ENCODE results near the gene CCDC89.

Gene CCDC89

DNA sequence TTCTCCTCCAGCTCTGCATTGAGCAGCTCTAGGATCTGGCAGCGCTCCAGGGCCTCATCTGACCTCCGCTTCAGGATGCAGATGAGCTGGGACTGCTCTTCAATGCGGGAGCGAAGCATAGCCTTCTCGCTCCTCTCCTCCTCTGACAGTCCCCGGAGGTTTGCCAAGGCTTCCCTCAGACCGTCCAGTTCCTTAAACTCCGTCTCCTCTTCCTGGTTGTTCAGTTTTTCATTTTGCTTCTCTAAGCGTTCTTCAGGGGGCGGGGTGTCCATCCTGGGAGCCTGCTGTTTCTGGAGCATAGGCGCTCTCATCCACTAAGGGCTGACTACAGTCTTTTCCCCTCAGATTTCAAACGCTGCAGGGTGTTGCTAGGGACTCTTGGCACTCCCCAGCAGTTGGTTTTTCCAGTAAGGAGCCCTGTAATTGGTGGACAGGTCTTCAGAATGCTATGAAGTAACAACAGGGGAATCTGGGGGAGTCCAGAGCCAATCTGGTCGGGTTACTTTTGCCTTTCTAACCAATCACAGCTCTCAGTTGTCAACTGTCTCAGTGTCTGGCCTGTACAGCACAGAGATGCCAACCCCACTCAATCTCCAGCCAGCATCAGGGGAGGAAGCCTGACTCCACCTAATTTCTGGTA lies at the start of gene CCDC89:
Gene CCDC89, minus strand, starts transcription at position 376 of the 640 bp plus-strand sequence. Its CDS starts 65 bp downstream, at position 311.
- no peak for DNase-seq (ENCODE audit: low spot score)

DNA sequence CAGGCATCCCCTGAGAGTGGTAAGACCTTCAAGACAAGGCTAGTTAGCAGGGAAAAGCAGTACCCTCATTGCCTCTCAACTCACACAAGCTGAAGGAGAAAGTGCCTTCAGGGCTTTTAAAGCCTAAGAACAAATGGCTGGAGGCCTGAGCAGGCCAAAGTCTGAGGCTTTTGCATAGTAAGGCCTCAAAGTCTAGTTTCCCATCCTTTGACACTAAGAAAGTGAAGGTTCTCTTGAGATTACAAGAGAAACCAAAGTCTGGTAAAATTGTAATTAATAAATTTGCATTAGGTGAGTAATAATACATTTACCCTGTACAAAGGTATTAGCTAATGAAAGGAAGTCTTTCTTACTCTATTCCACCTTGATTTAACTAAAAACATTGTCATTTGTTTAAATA lies 47.0 kb upstream of the CCDC89 start:
- no peak for DNase-seq (ENCODE audit: low spot score)

DNA sequence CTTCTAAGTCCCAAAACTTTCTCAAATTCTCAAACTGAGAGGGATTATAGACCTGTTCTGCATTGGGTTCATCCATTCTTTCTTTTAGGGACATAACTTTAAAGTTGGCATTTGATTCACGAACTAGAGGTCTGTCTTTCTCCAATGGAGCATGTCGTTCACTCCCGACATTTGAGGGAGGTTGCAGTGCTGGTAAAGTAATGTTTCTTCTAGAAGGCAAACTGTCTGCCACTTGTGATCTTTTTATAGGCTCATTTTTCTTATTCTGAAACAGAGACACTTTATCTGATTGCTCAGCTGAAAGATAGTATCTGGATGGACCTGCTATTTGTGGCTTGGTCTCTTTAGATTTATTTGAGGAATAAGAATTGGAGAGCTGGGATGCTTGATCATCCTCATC lies 40.4 kb upstream of the CCDC89 start:
- DNase-seq (ENCODE audit: low spot score) = no peak

DNA sequence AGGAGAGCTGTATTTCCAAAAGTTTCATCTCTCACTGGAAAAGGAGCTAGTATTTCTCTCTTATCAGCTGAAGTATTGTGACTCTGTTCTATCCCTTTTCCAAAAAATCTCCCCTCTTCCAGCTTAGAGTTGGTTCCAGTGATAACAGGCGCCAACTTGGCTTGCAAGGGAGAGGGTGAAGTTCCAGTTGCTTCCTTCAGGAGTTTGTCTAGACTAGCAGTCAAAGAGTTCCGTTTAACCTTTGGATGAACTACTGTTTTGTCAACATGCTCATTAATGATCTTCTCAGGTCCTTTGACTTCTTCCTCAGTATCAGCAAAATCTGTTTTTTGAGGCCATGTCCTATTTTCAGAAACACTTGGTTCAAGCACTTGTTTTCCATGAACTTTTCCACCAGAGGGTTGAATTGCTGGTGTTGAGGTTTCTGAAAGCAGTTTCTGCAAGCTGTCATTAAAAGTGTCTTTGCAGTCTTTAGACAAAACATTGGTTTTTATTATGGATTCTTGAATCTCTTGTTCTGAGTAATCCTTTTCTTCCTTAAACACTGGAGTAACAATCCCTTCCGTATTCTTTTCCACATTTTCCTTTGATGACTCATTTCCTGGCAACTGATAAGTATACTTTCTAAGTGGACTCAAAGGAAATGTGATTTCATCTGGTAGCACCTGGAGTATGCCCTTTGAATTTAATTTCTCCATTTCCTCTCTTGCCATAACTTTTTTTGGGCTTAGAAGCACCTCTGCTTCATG lies 39.7 kb upstream of the CCDC89 start:
- DNase-seq (ENCODE audit: low spot score) = peak; percentile 81

DNA sequence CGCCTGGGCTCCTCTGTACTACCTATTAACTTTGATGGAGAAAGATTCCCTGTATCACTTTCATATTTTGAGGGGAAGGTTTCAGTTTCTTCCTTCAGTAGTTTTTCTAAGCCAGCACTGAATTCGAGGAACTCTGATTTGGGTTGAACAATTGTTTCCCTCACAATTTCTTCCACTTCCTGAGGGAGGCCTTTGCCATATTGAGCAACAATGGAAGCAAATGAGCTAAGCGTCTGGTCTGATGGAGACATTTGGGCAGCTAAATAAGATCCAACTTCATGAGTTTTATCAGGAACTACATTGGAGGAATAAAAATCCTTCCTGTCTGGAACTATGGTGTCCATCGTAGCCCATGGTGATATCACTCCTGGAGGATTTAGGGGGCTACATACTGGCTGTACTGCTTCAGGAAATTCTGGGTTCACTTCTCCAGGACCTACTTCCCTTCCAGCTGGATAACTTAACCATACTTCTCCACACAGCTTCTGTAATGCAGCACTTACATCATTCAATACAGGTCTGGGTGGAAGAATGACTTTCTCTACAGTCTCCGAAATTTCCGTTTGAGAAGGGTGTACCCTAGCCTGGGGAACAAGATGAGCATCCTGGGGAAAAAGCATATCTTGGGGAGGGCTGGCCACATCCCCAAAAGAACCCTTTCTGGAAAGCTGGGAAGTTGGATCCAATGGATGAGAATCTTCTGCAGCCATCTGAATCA lies 38.9 kb upstream of the CCDC89 start:
- DNase-seq (ENCODE audit: low spot score) = no peak

DNA sequence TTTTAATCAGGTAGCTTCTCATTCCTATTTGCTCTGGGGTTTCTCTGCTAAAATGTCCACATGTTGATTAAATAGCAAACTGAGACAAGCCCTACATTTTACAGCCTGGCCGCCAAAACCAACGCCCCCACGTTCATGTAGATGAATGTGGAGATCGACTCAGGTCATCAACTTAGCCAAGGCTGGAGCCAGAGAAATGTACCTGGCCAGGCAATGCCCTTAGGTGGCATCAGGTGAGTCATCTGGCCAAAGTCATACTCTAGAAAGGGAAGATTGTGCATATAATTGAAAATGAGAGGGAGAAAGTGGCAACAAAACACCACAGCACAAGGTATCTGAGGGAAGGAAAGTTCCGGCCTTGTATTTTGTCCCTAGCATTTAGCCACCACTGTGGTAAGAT lies 37.1 kb upstream of the CCDC89 start:
- DNase-seq (ENCODE audit: low spot score) = no peak

DNA sequence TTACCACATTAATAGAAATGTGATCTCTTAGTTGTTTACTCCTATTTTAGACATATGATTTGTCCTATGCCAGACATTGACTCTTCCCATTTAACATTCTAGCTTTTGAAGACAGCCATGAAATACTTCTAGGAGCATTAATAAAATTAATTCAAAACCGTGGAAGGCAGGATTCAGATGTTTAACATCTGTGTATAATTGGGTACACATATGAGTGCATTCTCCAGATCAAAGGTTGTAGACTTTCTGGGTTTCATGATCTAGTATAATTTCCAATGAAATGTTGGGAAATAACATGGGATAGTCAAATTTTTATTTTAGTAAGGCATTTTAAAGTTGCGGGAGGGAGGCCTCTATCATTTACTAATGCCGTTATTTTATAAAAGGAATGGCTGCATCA lies 35.2 kb upstream of the CCDC89 start:
- DNase-seq (ENCODE audit: low spot score) = no peak

DNA sequence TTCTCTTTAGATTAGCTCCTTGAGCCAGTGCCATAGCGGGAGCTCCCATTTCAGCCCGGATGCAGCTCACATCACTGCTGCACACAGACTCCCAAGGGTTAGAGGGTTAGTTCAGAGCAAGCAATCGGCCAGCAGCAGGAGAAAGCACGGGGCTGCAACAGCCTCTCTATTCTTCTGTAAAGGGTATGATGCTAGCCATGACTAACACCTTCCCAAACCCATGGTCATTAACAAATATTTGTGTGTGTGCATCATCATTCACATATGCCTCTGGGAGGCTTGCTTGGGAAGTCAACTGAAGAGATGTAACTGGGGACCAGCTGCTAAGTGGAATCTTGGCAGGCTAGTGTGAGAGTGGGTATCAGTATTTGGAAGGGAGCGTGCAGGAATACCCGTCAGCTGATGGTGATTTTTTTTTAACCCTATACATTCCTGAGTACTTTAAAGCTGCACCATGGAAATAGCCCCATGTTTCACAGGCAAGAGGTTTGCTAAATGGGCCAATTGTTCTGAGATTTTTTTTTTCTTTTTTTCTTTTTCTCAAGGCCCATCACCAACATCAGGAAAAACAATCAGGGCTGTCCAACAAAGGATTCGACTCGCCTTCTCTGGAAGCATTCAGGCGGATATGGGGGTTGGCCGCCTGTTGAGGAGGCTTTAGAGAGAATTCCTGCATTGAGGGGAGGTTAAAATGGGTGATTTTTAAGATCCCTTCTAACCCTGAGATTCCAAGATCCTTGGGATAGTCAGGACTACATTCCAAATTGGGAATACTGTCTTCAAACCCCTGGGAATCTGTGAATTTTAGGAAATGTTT lies 33.2 kb upstream of the CCDC89 start:
- DNase-seq (ENCODE audit: low spot score) = peak; percentile 89

DNA sequence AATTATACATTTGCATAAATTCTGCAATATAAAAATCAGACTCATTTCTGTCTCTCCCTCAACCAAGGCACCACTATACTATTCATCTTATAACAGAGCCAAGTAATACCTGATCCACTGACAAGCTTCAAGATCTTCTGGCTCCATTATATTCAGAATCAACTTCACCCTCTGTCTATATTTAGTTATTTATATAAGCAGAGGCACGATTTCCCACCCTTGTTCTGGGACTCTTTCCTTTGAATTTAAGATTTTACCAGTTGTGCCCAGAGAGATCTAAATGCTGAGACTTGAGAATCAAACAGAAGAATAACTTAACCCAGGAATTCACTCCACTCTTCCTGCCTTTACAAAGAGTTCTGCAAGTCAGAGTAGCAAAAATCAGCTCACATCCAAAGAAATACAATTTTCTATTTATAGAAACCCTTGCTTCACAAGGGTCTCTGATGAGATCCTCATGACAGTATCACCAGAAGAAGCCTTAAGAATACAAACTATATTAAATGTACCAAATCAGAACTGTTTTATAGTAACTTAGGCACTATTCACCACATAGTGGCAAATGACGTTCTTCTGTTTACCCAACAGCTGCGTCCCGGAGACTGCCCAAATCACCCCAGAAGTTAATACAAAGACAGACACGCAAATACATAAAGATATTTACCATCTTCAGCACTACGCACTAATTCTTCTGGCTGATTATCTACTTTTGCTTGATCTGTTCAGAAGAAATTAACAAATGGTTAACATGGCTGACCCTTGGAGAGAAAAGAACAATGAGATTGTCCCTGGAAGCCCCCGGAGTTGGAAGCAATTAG lies 32.3 kb upstream of the CCDC89 start:
- no peak for DNase-seq (ENCODE audit: low spot score)

DNA sequence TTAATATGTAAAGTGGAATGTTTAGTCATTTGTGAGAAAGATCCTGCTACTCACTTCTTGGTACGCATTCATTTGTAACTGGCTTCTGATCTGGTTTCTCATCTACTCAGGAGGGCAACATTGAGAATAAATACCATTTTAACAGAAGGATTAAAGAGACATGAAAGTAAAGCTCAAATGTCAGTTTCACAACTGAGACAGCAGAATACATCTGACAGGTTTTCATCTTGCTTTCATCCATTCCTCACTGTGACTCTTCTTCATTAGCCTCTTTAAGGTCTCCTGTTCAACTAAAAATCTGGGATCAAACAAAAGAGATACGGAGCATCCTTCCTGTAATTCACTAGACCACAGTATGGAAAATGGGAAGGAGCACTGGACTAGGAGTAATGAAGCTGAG lies 31.4 kb upstream of the CCDC89 start:
- no peak for DNase-seq (ENCODE audit: low spot score)

DNA sequence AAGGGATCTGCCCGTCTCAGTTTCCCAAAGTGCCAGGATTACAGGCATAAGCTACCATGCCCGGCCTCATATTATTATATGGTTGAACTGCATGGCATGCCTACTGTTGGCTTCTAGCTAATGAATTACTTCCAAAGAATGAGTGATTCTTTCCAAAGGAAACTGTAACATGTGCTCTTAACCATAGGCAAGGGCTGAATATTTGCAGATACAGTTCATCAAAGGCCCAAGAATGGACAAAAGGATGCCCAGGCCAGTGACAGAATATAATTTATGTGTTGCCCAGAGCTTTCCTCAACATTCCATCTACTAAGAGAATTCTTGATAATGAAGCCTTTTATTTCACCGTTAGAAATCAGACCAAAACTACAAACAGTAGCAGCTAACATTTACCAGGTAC lies 27.0 kb upstream of the CCDC89 start:
- DNase-seq (ENCODE audit: low spot score) = no peak

DNA sequence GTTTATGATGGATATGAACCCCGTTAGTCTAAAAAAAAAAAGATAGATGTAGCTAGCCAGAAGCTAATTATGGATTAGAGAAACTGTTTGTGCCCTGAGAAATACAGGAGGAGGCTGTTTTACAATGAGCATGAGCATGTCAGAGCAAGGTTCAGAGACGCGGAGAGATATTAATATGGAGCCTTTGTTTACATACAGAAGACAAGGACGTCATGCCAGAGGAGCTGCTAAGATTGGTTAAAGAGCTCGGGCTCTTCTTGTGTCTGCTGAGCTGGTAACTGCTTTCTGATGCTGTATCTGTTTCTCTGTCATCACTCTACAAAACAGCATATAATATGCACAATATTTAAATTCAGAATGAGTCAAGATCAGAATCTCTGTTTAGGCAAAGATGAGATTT lies 24.9 kb upstream of the CCDC89 start:
- no peak for DNase-seq (ENCODE audit: low spot score)

DNA sequence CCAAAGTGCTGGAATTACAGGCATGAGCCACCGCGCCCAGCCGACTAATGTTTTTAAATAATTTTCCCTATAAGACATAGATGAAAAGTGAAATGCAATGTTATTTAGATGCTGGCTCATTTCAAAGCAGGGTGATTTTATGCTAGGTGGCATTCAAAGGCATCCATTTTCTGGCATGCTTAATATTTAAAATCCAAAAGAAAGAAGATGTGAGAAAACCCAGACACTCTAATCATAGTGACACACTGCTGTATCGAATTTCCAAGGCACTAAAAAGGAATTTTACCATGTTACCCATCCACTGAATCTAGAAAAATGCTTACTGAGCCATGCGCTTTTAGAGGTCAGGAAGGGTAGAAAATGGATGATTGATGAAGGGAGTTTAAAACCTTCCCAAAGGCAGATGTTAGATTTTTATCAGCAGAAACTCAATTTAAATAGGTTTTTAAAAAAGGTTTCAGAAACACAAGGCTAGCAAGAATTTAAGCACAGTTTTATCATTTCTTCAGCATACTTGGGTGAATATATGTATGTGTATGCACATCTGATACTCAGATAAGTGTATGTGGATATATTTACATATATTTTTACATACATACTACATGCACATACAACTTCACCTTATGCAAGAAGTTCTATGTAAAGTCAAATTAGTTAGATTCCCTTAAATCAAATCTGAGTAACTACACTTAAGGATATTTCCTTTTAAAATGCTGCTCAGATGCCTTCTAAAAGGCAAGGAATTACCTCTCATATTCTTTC lies 24.1 kb upstream of the CCDC89 start:
- no peak for DNase-seq (ENCODE audit: low spot score)

DNA sequence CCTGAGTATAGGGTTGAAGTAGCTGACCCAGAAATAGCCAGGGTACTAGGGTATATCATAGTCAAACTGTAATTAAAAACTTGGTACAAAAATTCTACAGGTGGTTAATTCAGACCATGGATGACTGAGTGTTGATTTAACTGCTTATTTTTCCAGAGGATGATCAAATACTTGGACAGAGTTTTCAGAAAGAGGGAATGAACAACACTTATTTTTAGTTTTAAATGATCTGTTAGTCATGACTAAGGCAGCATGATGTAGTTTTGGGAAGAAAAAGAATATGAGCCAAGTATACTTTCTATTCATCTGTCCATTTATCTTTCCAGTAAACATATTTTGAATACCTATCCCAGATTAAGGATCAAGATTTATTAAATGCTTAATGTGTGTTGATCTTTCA lies 19.8 kb upstream of the CCDC89 start:
- no peak for DNase-seq (ENCODE audit: low spot score)

DNA sequence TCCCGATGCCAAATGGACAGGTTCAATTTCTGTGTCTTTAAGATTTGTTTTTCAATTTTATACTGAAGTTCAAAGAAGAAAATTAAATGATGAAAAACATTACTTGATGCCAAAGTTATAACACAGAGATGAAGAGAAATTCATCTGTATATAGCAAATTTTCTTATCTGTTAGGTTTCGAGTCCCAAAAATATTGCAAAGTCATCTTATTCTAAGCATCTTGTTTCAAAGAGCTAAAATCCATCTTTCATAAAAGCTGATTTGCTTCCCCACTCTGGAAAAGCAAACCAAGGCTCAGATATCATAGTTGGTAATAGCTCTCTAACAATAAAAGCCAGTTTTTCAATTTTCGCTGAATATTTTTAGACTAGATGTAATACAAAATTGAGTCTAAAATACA lies 19.0 kb upstream of the CCDC89 start:
- no peak for DNase-seq (ENCODE audit: low spot score)

DNA sequence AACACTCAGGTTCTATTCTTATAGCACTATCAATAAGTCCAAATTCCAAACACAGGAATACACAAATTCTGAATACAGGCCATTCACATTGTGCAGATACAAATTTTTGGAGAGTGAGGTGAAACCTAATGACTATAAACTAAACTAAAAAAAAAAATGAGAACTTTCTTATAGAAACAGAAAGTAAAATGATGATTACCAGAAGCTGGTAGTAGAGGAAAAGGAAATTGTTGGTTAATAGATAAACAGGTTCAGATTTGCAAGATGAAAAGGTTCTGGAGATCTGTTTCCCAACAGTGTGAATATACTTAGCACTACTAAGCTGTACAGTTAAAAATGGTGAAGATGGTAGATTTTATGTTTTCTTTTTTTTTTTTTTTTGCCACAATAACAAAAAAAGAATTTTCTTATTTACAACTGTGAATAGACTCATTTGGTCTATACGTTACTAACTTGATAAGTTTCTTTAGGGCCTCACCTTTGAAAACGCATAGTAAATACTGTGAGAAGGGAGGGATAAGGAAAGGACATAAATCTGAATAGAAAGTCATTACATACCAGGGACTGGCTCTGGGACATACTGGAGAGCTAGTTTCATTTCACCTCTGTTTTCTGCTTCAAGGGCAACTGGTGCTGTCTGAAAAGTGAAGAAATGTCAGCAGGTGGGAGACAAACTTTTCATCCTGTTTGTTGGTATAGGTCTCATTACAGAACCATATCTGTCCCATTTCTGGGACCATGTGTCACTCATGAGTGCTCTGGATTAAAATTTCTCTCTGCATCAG lies 14.2 kb upstream of the CCDC89 start:
- no peak for DNase-seq (ENCODE audit: low spot score)

DNA sequence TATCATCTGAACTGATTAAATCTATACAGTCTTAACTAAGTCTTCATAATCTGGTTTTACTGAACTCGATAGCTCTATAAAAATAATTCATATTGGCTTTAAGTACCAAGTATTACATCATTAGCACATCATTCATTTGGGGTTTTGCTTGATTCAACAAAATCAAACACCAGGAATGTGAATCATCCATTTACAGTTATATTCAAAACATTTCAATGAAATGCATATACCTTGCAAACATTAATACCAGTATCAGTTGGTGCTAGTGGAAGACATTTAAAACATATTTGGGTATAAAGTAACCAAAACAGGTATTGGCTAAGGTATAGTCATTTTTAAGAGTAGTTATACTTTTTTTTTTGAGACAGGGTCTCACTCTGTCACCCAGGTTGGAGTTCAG lies 12.2 kb upstream of the CCDC89 start:
- no peak for DNase-seq (ENCODE audit: low spot score)

DNA sequence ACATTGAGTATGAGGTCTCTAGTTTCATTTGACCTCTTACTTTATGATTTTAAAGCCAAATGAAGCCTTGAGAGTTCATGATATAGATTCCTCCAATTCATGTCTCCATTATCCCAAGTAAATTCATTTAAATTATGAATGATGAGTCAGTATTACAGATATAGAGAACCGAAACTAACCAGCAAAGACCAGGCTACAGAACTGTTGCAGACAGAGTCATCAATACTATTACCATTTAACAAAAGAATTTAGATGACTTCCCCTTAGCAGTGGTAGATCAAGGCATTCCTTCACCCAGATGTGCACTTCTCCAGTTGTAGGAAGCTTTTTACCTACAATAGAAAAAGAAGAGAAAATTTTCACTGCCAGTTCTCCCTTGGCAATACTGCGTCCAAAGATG lies 11.8 kb upstream of the CCDC89 start:
- no peak for DNase-seq (ENCODE audit: low spot score)

DNA sequence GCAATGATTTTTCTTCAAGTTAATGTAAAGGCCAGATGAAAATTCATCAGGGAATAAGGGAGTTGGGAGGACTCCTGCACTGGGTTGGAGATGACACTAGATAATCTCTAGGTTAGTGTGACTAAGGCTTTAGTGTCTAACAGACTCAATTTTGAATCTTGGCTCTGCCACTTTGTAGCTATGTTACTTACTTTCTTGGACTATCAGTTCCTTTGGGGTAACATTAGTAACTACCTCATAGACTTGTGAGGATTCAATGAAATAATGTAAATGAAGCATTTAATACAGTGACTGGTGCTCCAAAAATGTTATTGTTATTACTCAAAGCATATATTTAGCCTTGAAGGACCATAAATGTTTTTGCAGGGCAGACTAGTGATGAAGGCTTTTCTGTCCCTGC lies 9.6 kb upstream of the CCDC89 start:
- DNase-seq (ENCODE audit: low spot score) = no peak

DNA sequence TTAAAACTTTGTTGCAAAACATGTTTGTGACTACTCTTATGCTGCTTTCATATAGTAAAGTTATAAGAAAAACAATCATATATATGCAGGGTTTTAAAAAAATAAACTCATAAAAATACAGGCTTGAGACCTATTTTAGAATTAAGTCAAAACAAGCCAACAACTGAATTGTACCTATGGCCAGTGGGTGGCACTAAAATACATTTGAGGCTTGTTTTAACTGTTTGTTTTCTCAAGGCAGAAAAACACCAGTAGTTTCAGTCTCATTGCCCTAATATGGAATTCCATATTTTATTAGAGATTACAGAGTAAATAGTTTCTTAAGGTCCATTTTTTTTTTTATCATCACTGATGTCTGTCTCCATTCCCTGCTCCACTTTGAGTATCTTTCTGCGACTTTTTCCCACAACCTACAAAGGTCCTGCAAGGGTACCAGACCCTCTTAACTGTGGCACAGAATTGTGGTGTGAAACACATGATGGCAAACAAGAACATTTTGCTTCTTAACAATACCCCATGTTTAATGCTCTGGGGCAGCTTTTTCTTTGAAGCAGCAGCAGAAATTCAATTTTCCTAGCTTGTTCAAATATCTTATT lies 8.5 kb upstream of the CCDC89 start:
- peak; percentile 42 for DNase-seq (ENCODE audit: low spot score)

Measured in COLO829 (cell line).